GM18499 (cell line): ENCODE measurements around the gene PNMA6F.
"Not testable (repeated sequence)": the region's sequence is repeated elsewhere in the genome, so short reads cannot be mapped to it uniquely, and the experiment has no call there.

Source experiments
- ATAC-seq: cut with Tn5 transposase; IDR thresholded peaks from one replicate; pipeline ENCODE4 v1.9.1; 2021; ENCODE audit warnings: moderate number of reproducible peaks; ENCODE audit not compliant: insufficient read depth, unreplicated experiment

The PNMA6F gene

DNA sequence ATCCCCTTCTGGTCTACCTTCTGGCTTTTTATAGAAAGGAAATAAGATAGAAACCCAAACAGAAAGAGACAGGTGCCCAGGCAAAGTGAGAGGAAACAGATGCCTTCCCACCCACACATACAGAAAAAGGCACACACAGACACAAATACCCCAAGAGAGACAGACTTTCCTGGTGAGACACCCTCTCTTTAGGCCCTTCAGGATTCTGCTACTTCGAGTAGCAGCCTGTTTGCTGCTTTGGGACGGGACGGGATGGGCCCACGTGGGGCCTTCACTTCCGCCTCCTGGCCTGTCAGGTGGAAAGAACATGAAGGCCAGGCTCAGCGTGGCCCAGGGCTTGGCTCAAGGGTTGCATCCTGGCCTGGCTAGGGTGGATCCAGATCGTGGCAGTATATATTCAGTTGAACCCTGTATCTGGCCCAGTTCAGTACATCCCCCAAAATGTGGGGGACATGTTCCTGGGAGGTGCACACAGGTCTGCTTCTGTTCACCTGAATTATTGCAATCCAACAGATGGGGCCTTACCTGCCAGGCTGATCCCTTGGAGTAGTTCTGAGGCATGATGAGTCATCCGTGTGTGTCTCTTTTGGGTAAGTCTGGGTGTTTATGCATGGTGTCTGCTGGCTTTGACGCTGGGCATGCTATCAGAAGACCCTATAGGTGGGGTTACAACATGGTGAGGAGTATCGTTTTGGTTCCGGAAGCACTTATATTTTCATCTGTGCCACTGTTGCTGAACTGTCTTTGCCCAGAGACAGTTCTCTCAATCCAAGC lies 14.7 kb upstream of the PNMA6F start:
- ATAC-seq = no peak

DNA sequence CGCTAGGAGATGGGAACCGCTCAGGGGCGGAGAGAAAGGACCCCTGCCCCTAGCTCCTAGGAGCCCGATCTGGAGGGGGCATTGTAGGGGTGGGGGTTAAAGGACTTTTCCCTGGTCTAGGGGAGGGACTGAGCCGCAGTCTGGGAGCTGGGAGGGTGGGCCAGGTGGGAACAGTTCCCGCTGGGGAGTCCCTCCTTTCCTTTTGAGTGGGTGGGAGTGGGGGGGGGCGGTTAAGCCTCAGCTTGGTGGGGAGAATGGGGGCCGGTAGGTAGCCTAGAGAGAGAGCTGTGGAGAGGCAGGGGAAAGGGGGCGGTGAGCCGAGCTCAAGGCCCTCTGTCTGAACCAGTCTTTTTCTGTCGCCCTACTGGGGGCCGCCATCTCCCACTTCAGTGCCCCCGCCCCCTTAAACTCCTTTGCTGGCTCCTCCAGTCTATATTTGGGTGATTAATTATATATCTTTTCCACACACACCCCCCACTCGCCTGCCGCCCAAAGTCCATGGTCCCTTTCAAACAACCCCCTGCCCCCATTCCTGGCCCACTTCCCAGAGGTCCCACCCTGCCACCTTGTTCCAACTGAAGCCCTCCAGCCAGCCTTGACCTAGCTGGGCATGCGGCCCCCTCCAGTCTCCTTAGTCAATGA lies 13.2 kb upstream of the PNMA6F start:
- ATAC-seq = no peak

DNA sequence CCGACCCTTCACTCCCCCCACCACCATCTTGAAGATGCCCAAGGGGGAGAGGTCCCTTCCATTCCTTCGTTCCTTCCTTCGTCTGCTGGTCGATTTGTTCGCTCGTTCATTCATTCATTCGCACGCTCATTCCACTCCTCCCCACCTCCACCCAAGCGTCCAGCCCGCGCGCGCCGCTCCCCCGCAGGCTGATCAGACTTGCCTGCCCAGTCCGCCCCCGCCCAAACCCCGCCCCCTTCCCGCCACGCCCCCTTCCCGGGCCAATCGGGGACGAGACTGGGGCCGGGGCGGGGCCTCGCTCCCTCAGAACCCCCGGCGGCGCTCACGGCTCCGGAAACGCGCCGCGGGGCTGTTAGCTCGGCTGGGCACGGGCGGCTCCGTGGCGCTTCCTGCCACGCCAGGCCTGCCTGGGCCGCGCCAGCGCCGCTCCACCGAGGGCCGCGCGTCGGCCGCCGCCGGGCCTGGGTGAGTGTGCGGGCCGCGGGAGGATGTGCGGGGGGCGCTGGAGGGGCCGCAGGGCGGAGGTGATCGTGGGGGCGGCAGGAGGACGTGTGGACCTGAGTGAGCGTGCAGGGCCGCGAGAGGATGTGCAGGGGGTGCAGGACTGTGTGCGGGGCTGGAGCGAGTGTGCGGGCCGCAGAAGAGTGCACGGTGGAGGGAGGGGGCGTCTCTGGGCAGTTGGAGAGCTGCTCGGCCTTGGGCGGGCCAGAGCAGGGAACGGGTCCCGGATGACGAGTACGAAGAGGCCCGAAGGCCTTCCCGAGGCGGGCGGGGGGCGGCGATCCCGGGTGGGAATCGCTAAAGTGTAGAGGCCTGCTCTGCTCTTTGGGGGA lies 12.5 kb upstream of the PNMA6F start, which contains the start of gene ZNF275:
TSS of gene ZNF275 (plus strand) at position 333 of the 833 bp plus-strand sequence. CDS start 2,527 bp downstream, outside the sequence.
- no peak for ATAC-seq

DNA sequence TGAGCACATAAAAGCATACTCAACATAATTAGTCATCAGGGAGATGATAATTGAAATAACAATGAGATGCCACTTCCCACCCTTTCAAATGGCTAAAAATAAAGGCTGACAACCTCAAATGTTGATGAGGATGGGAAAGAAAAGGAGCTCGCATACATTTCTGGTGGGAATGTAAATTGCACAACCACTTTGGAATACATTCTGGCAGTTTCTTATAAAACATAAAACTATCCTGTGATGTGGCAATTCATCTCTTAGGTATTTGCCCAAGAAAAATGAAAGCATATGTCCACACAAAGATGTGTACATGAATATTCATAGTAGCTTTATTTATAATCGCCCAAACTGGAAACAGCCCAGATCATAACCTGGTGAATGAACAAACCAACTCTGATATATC lies 11.7 kb upstream of the PNMA6F start:
- ATAC-seq = no peak

DNA sequence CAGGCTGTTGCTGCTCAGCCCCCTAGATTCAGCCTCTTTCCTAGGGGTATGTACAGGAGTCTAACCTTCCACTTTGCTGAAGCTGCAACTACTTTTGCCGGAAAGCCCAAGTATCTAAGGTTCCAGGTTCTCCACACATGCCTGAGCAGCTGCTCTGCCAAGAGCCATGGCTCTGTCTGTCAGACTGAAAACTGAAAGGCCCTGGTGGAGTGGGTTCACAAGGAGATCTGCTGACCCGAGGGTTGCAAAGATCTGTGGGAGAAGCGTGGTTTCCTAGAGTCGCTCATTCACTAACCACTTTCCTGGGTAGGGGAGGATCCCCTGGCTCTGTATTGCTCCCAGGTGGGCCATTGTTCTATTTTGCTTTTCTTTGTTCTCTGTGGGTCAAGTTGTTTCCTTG lies 6.0 kb upstream of the PNMA6F start:
- no peak for ATAC-seq

DNA sequence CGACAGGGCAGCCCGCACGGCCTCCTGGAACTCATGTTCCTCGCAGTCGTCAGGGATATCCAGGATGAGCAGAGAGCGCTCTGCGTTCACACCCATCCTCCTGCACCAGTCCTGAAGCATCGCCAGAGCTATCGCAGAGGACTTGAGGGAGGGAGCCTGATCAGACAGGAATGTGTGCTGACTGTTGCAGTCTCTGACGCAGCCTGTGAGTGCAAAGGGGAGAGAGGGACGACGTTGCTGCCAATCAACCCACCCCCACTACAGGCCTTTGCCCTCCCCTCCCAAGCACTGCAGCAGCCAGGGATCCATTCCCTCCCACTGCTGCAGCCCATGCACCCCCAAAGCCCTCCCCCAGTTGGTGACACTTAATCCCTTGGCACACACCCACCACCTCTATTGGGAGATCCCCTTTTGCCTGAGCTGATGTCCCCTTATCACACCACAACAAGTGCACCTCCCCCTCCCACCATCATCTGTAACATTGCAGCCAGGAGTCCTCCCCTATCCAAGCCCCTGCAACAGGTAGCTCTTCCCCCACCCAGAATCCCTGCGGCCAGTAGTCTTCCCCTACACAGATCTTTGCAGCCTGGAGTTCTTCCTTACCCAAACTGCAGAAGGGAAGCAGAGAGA lies 897 bp downstream of the PNMA6F start:
- no peak for ATAC-seq

DNA sequence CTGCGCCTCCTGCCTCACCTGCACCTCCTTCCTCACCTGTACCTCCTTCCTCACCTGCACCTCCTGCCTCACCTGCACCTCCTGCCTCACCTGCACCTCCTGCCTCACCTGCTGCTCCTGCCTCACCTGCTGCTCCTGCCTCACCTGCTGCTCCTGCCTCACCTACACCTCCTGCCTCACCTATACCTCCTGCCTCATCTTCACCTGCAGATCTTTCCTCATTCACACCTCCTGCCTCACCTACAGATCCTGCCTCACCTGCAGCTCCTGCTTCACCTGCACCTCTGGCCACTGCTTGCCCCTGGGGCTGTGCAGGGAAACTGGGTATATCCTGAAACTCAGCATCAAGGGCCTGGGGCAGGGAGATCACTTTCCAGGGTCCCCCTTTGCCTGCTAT lies 1.5 kb downstream of the PNMA6F start:
- not testable (repeated sequence) for ATAC-seq

DNA sequence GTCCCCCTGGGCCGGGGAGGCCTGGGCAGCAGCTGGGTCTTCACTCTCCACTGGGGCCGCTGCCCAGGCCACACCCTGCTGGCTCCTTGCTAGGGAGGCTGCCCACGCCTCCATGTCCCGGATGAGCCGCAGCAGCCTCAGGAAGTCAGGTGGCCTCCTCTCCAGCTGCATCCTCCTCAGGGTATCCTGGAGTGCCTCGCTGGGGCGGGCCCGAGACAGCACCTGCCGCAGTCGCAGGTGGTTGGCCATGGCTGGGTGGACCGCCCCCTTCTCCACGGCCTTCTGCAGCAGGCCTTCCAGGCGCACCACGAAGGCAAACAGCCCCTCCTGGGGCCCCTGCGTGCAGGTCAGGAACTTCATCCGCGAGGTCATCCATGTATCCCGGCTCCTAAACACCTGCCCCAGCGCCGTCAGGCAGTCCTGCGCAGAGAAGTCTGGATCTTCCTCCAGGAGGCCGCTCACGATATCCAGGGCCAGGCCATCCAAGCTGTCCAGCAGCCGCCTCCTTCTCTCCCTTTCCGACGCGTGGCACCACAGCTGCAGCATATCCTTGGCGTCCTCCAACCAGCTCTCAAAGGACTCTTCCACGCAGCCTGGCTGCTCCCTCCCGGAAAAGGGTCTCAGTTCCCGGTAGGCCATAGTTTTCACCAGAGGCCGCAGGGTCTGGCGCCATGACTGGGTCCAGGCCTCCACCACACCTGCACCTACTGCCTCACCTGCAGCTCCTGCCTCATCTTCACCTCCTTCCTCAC lies 2.1 kb downstream of the PNMA6F start:
- no peak for ATAC-seq

DNA sequence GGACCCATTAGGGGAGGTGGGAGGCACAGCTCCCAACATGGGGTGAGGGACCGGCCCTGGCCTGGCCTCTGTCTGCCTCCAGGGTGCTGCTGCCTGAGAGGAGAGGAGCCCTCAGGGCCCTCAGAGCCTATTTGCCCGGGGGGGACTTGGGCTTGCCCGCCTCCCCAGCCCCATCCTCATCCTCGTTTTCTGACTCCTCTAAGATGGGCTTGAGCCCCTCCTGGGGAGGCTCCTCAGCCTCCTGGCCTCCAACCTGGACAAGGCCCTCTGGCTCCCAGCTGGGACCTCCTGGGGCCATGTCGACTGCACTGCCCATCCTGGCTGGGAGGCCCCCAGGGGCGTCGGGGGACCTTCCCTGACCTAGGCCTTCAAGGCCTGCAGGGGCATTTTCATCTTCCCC lies 2.8 kb downstream of the PNMA6F start:
- ATAC-seq = no peak

DNA sequence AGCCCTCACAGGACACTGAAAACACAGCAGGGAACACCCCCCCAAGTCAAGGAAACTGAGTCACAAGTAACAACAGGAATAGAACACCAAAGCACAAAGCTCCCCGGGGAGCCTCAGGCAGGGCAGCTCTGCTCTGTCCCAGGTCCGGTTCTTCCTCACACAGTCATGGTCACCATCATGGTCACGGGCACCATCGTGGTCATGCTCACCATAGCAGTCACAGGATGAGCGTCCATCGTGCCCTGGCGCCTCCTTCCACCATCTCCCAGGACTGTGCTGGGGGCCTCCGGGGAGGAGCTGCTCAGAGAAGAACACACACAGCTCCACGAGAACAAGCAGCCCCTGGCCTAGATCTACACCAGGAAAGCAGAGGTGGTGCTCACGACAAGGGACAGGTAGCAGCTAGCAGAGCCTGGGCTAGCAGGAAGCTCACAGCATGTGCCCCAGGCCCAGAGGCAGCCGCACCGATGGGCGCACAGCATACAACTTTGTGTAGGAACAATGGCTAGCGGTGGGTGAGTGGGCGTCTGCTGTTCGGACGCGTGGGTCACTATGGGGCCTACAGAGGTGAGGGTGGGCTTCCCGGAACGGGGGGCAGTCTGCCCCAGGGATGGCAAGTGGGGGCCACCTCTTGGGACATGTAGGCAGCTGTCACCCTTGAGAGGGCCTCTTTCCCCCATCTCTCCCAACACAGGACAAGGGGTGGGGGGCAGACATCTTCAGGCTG lies 3.4 kb downstream of the PNMA6F start:
- ATAC-seq = no peak

DNA sequence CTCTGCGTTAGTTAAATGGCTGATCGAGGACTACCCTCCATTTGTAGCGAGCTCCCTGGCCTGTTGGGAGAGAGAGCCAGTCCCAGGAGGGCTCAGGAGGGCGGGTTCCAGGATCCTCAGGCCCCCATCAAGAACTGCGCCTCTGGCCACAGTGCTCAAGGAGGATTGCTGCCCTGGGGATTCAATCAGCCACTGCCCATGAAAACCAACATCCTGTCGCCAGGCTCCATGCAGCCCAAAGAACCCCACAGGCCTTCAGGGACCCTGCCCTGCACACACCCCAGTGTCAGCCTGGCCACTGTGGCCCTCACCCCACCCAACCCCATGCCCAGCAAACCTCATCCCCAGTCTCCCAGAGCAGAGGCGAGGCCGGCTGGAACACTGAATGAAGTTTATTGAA lies 4.3 kb downstream of the PNMA6F start:
- no peak for ATAC-seq

DNA sequence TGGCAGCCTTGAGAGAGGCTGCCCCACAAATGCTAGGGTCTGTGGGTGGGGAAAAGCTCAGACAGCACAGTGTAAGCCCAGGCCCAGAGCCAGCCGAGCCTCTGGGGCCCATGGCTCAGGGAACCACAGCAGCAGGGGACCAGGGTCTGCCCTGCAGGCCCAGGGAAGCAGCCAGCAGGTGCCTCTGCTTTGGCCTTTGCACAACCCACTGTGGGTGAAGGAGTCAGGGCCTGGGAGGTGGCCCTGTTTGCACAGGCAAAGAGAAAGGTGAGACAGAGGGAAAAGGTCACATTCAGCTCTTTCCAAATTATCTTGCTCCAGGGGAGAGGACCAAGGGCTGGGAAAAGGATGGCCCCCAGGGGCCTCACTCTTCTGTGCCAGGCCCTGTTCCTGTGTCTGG lies 8.7 kb downstream of the PNMA6F start:
- ATAC-seq = no peak

DNA sequence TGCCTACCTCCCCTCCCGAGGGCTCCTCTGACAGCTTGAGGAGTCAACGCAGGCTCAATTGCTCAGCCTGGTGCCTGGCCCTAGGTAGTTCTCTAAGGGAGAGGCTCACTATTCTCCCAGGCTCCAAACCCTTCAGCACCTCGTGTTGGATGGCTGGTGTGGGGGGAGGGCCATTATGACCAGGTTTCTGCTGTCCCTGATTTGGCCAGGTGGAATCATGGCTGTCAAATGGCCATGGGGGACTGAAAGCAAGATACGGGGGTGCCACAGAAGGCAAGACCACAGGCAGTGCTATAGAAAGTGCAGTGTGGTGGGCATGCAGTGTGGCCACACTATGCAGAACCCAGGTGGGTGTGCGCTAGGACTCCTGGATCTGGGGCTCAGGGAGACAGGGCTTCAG lies 9.5 kb downstream of the PNMA6F start:
- ATAC-seq = no peak

DNA sequence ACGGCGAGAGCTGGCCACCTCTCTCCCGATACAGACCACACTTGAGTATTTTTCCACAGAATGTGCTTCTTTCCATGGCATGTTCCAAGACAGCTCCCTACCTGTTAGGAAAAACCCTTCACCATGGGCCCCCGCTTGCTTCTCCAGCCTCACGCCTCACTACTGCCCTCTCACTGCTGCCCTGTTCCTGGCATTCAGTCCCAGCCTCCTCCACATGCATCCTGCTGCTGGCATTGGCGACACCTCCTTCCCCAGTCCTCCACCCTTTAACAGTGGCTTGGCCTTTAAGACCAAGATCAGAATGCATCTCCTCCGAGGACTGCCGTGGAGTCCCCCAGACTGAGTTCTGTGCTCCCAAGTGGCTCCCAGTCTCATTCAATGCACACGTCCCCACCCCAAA lies 10.7 kb downstream of the PNMA6F start:
- no peak for ATAC-seq

DNA sequence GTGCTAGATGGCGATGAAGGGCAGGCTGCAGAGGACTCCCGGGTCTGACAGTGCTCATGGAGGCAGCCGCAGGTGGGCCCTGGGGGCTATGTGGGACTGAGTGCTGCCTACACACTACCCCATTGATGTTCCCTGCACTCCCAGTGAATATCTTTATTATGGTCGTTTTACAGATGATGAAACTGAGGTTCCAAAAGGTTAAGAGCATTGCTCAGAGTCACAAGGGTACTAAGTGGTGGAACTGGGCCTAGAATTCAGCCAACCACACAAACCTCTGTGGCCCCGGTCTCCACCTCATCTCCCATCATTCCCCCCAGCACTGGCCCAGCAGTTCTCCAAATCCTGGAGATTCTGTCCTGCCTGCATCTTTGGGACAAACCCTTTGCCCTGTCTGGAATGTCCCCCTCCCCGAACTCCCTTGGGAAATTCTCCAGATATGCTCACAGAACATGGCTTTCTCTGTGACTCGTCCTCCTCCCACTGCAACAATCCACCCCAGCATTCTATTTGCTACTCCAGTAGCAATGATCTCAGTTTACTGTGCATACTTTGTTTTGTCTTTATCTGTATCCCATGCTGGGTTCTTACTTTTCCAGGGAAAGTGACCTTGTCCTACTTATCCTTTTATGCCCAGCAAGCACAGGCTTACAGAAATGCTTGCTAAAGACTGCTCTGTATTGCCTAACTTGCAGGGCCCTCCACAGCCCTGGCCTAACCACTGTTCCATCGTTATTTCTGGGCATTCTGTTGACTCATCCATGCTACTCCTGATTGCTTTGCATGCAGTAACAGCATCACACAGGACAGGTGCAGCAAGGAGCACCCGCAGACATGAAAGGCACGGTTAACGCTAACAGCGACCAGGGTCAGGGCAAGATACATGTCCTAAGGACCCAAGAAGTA lies 14.0 kb downstream of the PNMA6F start:
- ATAC-seq = no peak

DNA sequence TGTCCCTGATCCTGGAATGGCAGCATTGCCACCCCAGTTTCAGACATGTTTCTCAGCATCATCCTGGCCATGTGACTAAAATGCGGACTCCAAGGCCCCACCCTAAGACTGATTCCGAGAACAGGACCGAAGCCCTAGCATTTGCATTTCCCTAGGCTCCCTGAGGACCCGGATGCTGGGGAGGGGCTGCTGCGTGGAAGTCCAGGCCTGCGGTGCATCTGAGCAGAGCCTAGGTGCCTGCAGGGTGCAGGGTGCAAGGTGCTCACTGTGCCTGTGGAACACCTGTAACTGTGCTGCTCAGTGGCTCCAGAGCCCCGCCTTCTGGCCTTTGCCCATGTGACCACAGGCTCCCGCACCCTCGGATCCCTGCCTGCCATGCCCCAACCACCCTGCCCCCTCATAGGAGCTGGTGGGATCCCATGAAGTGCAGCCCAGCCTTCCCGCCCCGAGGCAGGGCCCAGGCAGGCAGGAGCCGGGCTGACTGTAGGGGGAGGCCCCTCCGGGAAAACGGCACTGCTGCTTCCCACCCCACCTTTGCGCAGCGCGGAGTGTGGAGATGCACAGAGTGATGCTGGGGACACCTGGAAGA lies 14.9 kb downstream of the PNMA6F start:
- no peak for ATAC-seq

DNA sequence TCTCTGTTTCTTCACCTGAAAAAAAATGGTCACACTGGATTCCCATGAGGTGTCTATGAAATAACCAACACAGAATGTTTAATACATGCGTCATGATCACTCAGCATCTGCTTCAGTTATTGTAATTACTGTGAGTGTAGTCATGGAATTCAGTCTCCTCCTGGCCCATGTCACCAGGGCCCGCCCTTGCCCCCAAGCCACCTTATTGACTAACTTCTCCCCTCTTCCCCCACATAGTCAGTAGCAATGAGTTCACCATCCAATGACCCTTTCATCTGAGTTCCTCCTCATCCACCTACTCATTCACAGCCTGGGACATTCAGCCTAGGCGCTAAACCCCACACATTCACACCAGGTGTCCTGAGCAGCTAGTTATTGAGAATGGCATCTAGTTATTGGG lies 15.6 kb downstream of the PNMA6F start:
- ATAC-seq = no peak
